HepG2 (cell line): ENCODE measurements around the gene CFAP206. TPM values are rescaled to one million over a fixed set of nuclear protein-coding genes. Genes with fewer than 3 reads are reported as not detected.
A peak's percentile ranks its signal among the peaks of the same experiment; 100 is the strongest.

Experiments
- ATF1 ChIP-seq: IDR thresholded peaks from 2 replicates; pipeline ENCODE4 v1.6.1; 2016; ENCODE audit warnings: mild to moderate bottlenecking, control low read depth
- CAMTA2 ChIP-seq: sonication (generic); formaldehyde crosslinking; IDR thresholded peaks from 2 replicates; pipeline ENCODE4 v1.4.0; 2020; ENCODE audit warnings: mild to moderate bottlenecking, missing genetic modification reagents, borderline replicate concordance
- FOXK1 ChIP-seq: sonication (generic); formaldehyde crosslinking; IDR thresholded peaks from 2 replicates; pipeline ENCODE4 v1.4.0; 2020; ENCODE audit warnings: low read depth, missing genetic modification reagents, borderline replicate concordance
- NCOA1 ChIP-seq: sonication (generic); formaldehyde crosslinking; IDR thresholded peaks from 2 replicates; pipeline ENCODE4 v1.9.0; 2021; ENCODE audit warnings: missing genetic modification reagents
- RFX3 ChIP-seq: IDR thresholded peaks from 2 replicates; pipeline ENCODE4 v1.6.1; 2016; ENCODE audit warnings: missing biosample characterization, missing genetic modification reagents
- SAP130 ChIP-seq: IDR thresholded peaks from 2 replicates; pipeline ENCODE4 v1.6.1; 2016; ENCODE audit warnings: low read depth
- SOX6 ChIP-seq, 2 experiments: fragments of 450-650 bp in 1 of 2; sonication (generic) in 1 of 2; formaldehyde crosslinking in 1 of 2; IDR thresholded peaks; 2 replicates each; pipeline versions ENCODE4 v1.4.0 to v1.6.1; 2017 to 2020; ENCODE audit warnings: antibody characterized with exemption in 1 of 2, mild to moderate bottlenecking in 1 of 2, missing genetic modification reagents in 1 of 2
- THAP9 ChIP-seq: sonication (generic); formaldehyde crosslinking; IDR thresholded peaks from 2 replicates; pipeline ENCODE4; 2020; ENCODE audit warnings: missing genetic modification reagents, mild to moderate bottlenecking, borderline replicate concordance
- ZBTB40 ChIP-seq, 2 experiments: fragments of 450-650 bp in 1 of 2; sonication (generic) in 1 of 2; formaldehyde crosslinking in 1 of 2; IDR thresholded peaks; 2 replicates each; pipeline versions ENCODE4 v1.6.1 to v1.8.0; 2016 to 2022; ENCODE audit warnings: antibody characterized with exemption in 1 of 2, mild to moderate bottlenecking in 1 of 2, missing genetic modification reagents in 1 of 2
- ZFX ChIP-seq: sonication (generic); formaldehyde crosslinking; IDR thresholded peaks from 2 replicates; pipeline ENCODE4 v1.4.0; 2020; ENCODE audit warnings: mild to moderate bottlenecking, low read depth, missing genetic modification reagents, moderate library complexity
- ZNF225 ChIP-seq: sonication (generic); formaldehyde crosslinking; IDR thresholded peaks from 2 replicates; pipeline ENCODE4 v1.4.0; 2020; ENCODE audit warnings: mild to moderate bottlenecking, missing genetic modification reagents
- ZNF382 ChIP-seq: sonication (generic); formaldehyde crosslinking; IDR thresholded peaks from 2 replicates; pipeline ENCODE4 v1.5.0; 2020; ENCODE audit warnings: missing genetic modification reagents, mild to moderate bottlenecking, borderline replicate concordance
- ZNF558 ChIP-seq: sonication (generic); formaldehyde crosslinking; IDR thresholded peaks from 2 replicates; pipeline ENCODE4 v1.9.0; 2022; ENCODE audit warnings: mild to moderate bottlenecking, missing genetic modification reagents, borderline replicate concordance
- ZNF564 ChIP-seq: sonication (generic); formaldehyde crosslinking; IDR thresholded peaks from 2 replicates; pipeline ENCODE4 v1.8.1; 2023; ENCODE audit warnings: mild to moderate bottlenecking, missing genetic modification reagents
- ZNF607 ChIP-seq: sonication (generic); formaldehyde crosslinking; IDR thresholded peaks from 2 replicates; pipeline ENCODE4 v1.5.1; 2020; ENCODE audit warnings: missing genetic modification reagents, mild to moderate bottlenecking, borderline replicate concordance
- ZNF629 ChIP-seq: sonication (generic); formaldehyde crosslinking; conservative IDR thresholded peaks from 2 replicates; pipeline ENCODE4 v1.5.0; 2020; ENCODE audit warnings: missing genetic modification reagents
- polyA plus RNA-seq, 8 experiments: library from polyadenylated mRNA; depleted of rRNA in 3 of 8; stranded (reverse) in 7 of 8; unstranded in 1 of 8; fragments of >200 nt; fragmentation: Illumina TruSeq in 4 of 8; extraction: Trizol in 4 of 8; gene quantifications; 2 replicates each; pipeline versions ENCODE4 v1.2.1 to v1.2.3, GENCODE V29; 2011 to 2016; ENCODE audit warnings: low read depth in 4 of 8, missing spikeins in 1 of 8, mixed read lengths in 1 of 8; ENCODE audit not compliant: insufficient read depth in 1 of 8
- total RNA-seq, 5 experiments: library from RNA; depleted of rRNA; stranded (reverse); fragments of >200 nt; fragmentation: Illumina TruSeq; extraction: Trizol; gene quantifications; 2 replicates each; pipeline ENCODE4 v1.2.3, GENCODE V29; 2016; ENCODE audit warnings: low read depth in 1 of 5

The CFAP206 gene
- total and polyA plus RNA-seq, 2 of the 13 experiments (the other 11 are each of a cell fraction or from before 2014, with no cell fraction given), result not detected

GRCh38 chr6:87472525-87473418 lies 65.0 kb downstream of the CFAP206 start, which contains the start of gene SLC35A1 (continued):
- TF ChIP-seq THAP9 (CRISPR knock-in tag) (peak; percentile 85), ZNF558 (peak; percentile 93), ZNF225 (CRISPR knock-in tag) (0 out of 2 replicates have a peak, but pooled peaks have one; percentile 16), ATF1 (CRISPR knock-in tag) (peak; percentile 42; the same call in 1 of the 2 replicates), CAMTA2 (CRISPR knock-in tag) (peak; percentile 67), RFX3 (CRISPR knock-in tag) (peak; percentile 32; the same call in 1 of the 2 replicates), SOX6 (IDR thresholded peaks at IDR 0.05) (no peak), SOX6 (CRISPR knock-in tag; IDR thresholded peaks at IDR 0.05) (peak; percentile 81), ZFX (CRISPR knock-in tag) (peak; percentile 88), ZNF564 (CRISPR knock-in tag) (peak; percentile 91), ZNF607 (CRISPR knock-in tag) (peak; percentile 56), FOXK1 (CRISPR knock-in tag) (peak; percentile 63; the same call in 1 of the 2 replicates), ZBTB40 (IDR thresholded peaks at IDR 0.05) (no peak), ZBTB40 (CRISPR knock-in tag; IDR thresholded peaks at IDR 0.05) (peak; percentile 84), ZNF382 (CRISPR knock-in tag) (no peak), SAP130 (CRISPR knock-in tag) (peak; percentile 91), ZNF629 (CRISPR knock-in tag) (0 out of 2 replicates have a peak, but pooled peaks have one; percentile 36), NCOA1 (CRISPR knock-in tag) (peak; percentile 88; the same call in 1 of the 2 replicates)
